Peyer's patch (tissue), 4 donors: Measurements from ENCODE around the gene PEX16.

ENCODE experiments used
- POLR2A ChIP-seq, 2 donors: fragments of 450-650 bp; IDR thresholded peaks; one replicate each; pipeline ENCODE4 v1.5.1; 2017; ENCODE audit warnings: antibody characterized with exemption in 2 of 2, mild to moderate bottlenecking in 2 of 2, moderate library complexity in 2 of 2
- TF ChIP-seq, protein P1 (sequence below), 6 experiments: fragments of 450-650 bp in 4 of 6; fragments of 200-600 bp in 2 of 6; sonication (generic) in 1 of 6; IDR thresholded peaks; one replicate each; pipeline ENCODE4 v1.5.1; 2017 to 2019; ENCODE audit warnings: antibody characterized with exemption in 6 of 6, mild to moderate bottlenecking in 3 of 6, moderate library complexity in 1 of 6

DNA sequence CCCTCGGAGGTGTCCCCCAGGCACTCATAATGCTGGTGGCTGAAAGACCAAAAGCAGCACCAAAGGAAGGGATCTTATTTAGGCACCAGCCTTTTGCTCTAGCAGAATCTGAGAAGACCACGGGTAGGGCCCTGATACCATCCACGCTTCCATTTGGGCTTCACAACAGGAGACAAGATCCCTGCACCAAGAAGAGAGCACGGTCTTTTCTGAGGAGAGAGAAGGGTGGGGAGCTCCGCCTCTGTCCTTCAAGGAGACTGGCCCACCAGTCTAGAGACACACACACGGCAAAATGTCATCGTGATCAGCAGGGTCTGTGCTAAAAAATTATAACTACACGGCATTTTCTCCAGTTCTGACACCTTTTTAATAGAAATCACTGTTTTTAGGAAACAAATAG is 14.5 kb upstream of the PEX16 start:
- TF ChIP-seq, protein P1, sequence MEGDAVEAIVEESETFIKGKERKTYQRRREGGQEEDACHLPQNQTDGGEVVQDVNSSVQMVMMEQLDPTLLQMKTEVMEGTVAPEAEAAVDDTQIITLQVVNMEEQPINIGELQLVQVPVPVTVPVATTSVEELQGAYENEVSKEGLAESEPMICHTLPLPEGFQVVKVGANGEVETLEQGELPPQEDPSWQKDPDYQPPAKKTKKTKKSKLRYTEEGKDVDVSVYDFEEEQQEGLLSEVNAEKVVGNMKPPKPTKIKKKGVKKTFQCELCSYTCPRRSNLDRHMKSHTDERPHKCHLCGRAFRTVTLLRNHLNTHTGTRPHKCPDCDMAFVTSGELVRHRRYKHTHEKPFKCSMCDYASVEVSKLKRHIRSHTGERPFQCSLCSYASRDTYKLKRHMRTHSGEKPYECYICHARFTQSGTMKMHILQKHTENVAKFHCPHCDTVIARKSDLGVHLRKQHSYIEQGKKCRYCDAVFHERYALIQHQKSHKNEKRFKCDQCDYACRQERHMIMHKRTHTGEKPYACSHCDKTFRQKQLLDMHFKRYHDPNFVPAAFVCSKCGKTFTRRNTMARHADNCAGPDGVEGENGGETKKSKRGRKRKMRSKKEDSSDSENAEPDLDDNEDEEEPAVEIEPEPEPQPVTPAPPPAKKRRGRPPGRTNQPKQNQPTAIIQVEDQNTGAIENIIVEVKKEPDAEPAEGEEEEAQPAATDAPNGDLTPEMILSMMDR (IDR thresholded peaks at IDR 0.05), result no peak
- TF ChIP-seq POLR2A (IDR thresholded peaks at IDR 0.05), result no peak
